HK-2 (cell line): ENCODE measurements around the gene TNKS1BP1.

Experiments
- DNase-seq: peaks from one replicate; pipeline ENCODE4 v3.0.0-alpha.2; 2018; ENCODE audit not compliant: unreplicated experiment

Gene TNKS1BP1

GRCh38 chr11:57260937-57261783 lies 63.6 kb downstream of the TNKS1BP1 start:
- DNase-seq: no peak

- DNase-seq: no peak
Observed at GRCh38 chr11:57256119-57256518, 68.6 kb downstream of the TNKS1BP1 start.

GRCh38 chr11:57255618-57256017 lies 69.1 kb downstream of the TNKS1BP1 start:
- DNase-seq: no peak

GRCh38 chr11:57254631-57255030 lies 70.1 kb downstream of the TNKS1BP1 start:
- DNase-seq: no peak

GRCh38 chr11:57251491-57252104 lies 73.2 kb downstream of the TNKS1BP1 start:
- DNase-seq: no peak

- DNase-seq: no peak
Observed at GRCh38 chr11:57251037-57251436, 73.7 kb downstream of the TNKS1BP1 start.
